GM12878 (cell line): Measurements from ENCODE around the gene ADISSP. TPM values are rescaled to one million over a fixed set of nuclear protein-coding genes. Genes with fewer than 3 reads are reported as not detected.

ENCODE experiments used
- ATAC-seq: fragments of 200-7000 bp; cut with Tn5 transposase; 3 replicates; pipeline ENCODE4 v1.9.1; 2020; ENCODE audit warnings: mild to moderate bottlenecking, moderate library complexity
- BruUV-seq: library from RNA; stranded (reverse); fragments of 400-500 nt; replicated peaks from 2 replicates; lab custom pipeline; 2021; lab: Mats Ljungman, UMichigan
- CTCF ChIA-PET: fragments of 300-600 bp; sonication (Branson Sonifier 250); formaldehyde crosslinking; extraction: SDS; loops from one replicate; lab custom pipeline; 2021; ENCODE audit warnings: inconsistent platforms; lab: Yijun Ruan, JAX
- POLR2A ChIA-PET: fragments of 350-600 bp; formaldehyde crosslinking; extraction: SDS; loops from one replicate; lab custom pipeline; 2021; ENCODE audit warnings: inconsistent platforms; lab: Charles Lee
- RAD21 ChIA-PET: fragments of 300-600 bp; sonication (Branson Sonifier 250); formaldehyde crosslinking; loops from one replicate; lab custom pipeline; 2023; ENCODE audit warnings: antibody characterized with exemption; ENCODE audit not compliant: unreplicated experiment; lab: Charles Lee
- SMC1A ChIA-PET: fragments of 300-600 bp; sonication (Branson Sonifier 250); formaldehyde crosslinking; loops from one replicate; lab custom pipeline; 2023; ENCODE audit not compliant: unreplicated experiment, uncharacterized antibody; lab: Charles Lee
- DNase-seq: peaks from one replicate; pipeline ENCODE4 v3.0.0-alpha.2; 2011; ENCODE audit warnings: low read depth, low spot score
- FAIRE-seq: peaks from 3 replicates; lab custom pipeline; 2011; peaks lifted over from hg19 to GRCh38; lab: Jason Lieb, UNC
- H2AFZ ChIP-seq: 2 replicates; pipeline ENCODE4 v1.6.0; 2011; ENCODE audit warnings: low read depth, low read length, control low read depth; ENCODE audit not compliant: control insufficient read depth
- H3K27ac ChIP-seq: 2 replicates; pipeline ENCODE4 v1.5.1; 2011; ENCODE audit warnings: control low read depth; ENCODE audit not compliant: control insufficient read depth, insufficient read depth
- H3K27me3 ChIP-seq, 2 experiments: replicated peaks in 1 of 2; 2 replicates each; pipeline versions ENCODE4 v1.6.0 to v1.6.1; 2011; ENCODE audit warnings: low read length in 1 of 2; ENCODE audit not compliant: control insufficient read depth in 2 of 2, insufficient read depth in 2 of 2
- H3K36me3 ChIP-seq, 2 experiments: 2 replicates each; pipeline ENCODE4 v1.5.1; 2011; ENCODE audit warnings: low read length in 1 of 2; ENCODE audit not compliant: control insufficient read depth in 2 of 2, insufficient read depth in 2 of 2
- H3K4me1 ChIP-seq: 2 replicates; pipeline ENCODE4 v1.6.1; 2011; ENCODE audit warnings: mild to moderate bottlenecking, low read length, moderate library complexity, mixed read lengths; ENCODE audit not compliant: control insufficient read depth, insufficient read depth
- H3K4me2 ChIP-seq: 2 replicates; pipeline ENCODE4 v1.6.0; 2011; ENCODE audit warnings: control low read depth; ENCODE audit not compliant: control insufficient read depth, insufficient read depth
- H3K4me3 ChIP-seq: fragments of 200-600 bp; sonication (generic); 2 replicates; pipeline ENCODE4 v1.5.1; 2016
- H3K79me2 ChIP-seq: 2 replicates; pipeline ENCODE4 v1.6.0; 2011; ENCODE audit warnings: low read length; ENCODE audit not compliant: control insufficient read depth, insufficient read depth
- H3K9ac ChIP-seq: 2 replicates; pipeline ENCODE4 v1.8.0; 2011; ENCODE audit warnings: low read length, control low read depth, mixed read lengths; ENCODE audit not compliant: control insufficient read depth, insufficient read depth
- H3K9me3 ChIP-seq: replicated peaks from 3 replicates; pipeline ENCODE4 v1.5.1; 2011; ENCODE audit warnings: mild to moderate bottlenecking, low read length; ENCODE audit not compliant: control insufficient read depth, insufficient read depth
- H4K20me1 ChIP-seq: 2 replicates; pipeline ENCODE4 v1.6.0; 2011; ENCODE audit not compliant: control insufficient read depth, insufficient read depth
- CBX3 ChIP-seq: fragments of 200-600 bp; sonication (generic); IDR thresholded peaks from 2 replicates; pipeline ENCODE4 v1.6.1; 2016; ENCODE audit warnings: low read depth, borderline replicate concordance
- CTCF ChIP-seq, 3 experiments: IDR thresholded peaks in 2 of 3; conservative IDR thresholded peaks in 1 of 3; 2 replicates each; pipeline ENCODE4 v1.5.1; 2011; ENCODE audit warnings: low read depth in 3 of 3, low read length in 3 of 3, mild to moderate bottlenecking in 3 of 3, control low read depth in 2 of 3, moderate library complexity in 2 of 3, inconsistent platforms in 1 of 3, mixed read lengths in 1 of 3; ENCODE audit not compliant: control insufficient read depth in 2 of 3, insufficient read depth in 1 of 3; ENCODE audit errors: extremely low read depth in 1 of 3
- E2F4 ChIP-seq: IDR thresholded peaks from 2 replicates; pipeline ENCODE4 v1.6.1; 2012; ENCODE audit warnings: low read depth, low read length, improper control_type of control experiment
- LARP7 ChIP-seq: fragments of 450-650 bp; IDR thresholded peaks from 2 replicates; pipeline ENCODE4 v1.6.1; 2017; ENCODE audit warnings: mild to moderate bottlenecking
- MLLT1 ChIP-seq: fragments of 450-650 bp; IDR thresholded peaks from 2 replicates; pipeline ENCODE4 v1.6.1; 2016; ENCODE audit warnings: mild to moderate bottlenecking
- NFIC ChIP-seq: IDR thresholded peaks from 2 replicates; pipeline ENCODE4 v1.6.1; 2012; ENCODE audit warnings: low read depth, mild to moderate bottlenecking, inconsistent platforms, low read length, moderate library complexity
- POLR2A ChIP-seq: IDR thresholded peaks from 2 replicates; pipeline ENCODE4 v1.6.1; 2011; ENCODE audit warnings: low read depth, mild to moderate bottlenecking, low read length
- SIN3A ChIP-seq: IDR thresholded peaks from 2 replicates; pipeline ENCODE4 v1.6.1; 2012; ENCODE audit warnings: low read depth, low read length, improper control_type of control experiment
- SMC3 ChIP-seq: IDR thresholded peaks from 2 replicates; pipeline ENCODE4 v1.6.1; 2011; ENCODE audit warnings: low read length, improper control_type of control experiment, borderline replicate concordance
- SRF ChIP-seq, 2 experiments: IDR thresholded peaks; 2 replicates each; pipeline ENCODE4 v1.6.1; 2011; ENCODE audit warnings: low read depth in 2 of 2, low read length in 2 of 2, mild to moderate bottlenecking in 1 of 2, moderate library complexity in 1 of 2
- YY1 ChIP-seq: IDR thresholded peaks from 2 replicates; pipeline ENCODE4 v1.6.1; 2011; ENCODE audit warnings: low read depth, mild to moderate bottlenecking, low read length
- ZNF274 ChIP-seq: IDR thresholded peaks from one replicate; pipeline ENCODE4 v1.8.0; 2011; ENCODE audit not compliant: insufficient read length, insufficient read depth
- WGBS: methylation state at CpG from one replicate; pipeline ENCODE4 v1.1.6; 2016; ENCODE audit warnings: low lambda C conversion rate; ENCODE audit not compliant: insufficient replicate concordance, insufficient coverage; ENCODE audit errors: missing lambda C conversion rate; 5-methylcytosine and 5-hydroxymethylcytosine counted together
- in situ Hi-C: fragments of 300-500 bp; cut with MboI; formaldehyde crosslinking; loops from 9 replicates; pipeline ENCODE4 v1.14.3; 2018; ENCODE audit warnings: mixed read lengths
- intact Hi-C: fragments of 100-400 bp; cut with micrococcal nuclease; formaldehyde crosslinking; loops from one replicate; pipeline ENCODE4 v1.14.2; 2022; ENCODE audit not compliant: unreplicated experiment
- polyA plus RNA-seq, 11 experiments: library from polyadenylated mRNA; depleted of rRNA in 4 of 11; unstranded in 6 of 11; stranded (reverse) in 5 of 11; fragments of >200 nt; fragmentation: Nextera tagmentation in 4 of 11; fragmentation: Illumina TruSeq in 1 of 11; extraction: Ambion mirVana in 4 of 11; extraction: Trizol in 1 of 11; gene quantifications; 1 replicate in 1 of 11; 2 replicates in 10 of 11; pipeline versions ENCODE4 v1.2.1 to v1.2.3, GENCODE V29; 2011 to 2016; ENCODE audit warnings: inconsistent platforms in 2 of 11, missing spikeins in 2 of 11, low read depth in 1 of 11
- total RNA-seq, 4 experiments: library from RNA; depleted of rRNA in 3 of 4; stranded (reverse); fragments of >200 nt in 3 of 4; fragmentation: Illumina TruSeq in 1 of 4; extraction: Trizol in 1 of 4; gene quantifications; 2 replicates each; pipeline versions ENCODE4 v1.2.1 to v1.2.3, GENCODE V29; 2013 to 2021

The ADISSP gene
- total and polyA plus RNA-seq, 10 of the 15 experiments (the other 5 are each of a cell fraction or from before 2014, with no cell fraction given), result 0.80 to 96.3 (median 38.6) TPM

GRCh38 chr20:3749689-3750531 lies 17.6 kb downstream of the ADISSP start:
- FAIRE-seq (no peak), ATAC-seq (peak; percentile 67), DNase-seq (no peak)
- POLR2A ChIA-PET, result no interaction called here
- no peak overlapping the region for H2AFZ ChIP-seq
- H3K27me3 ChIP-seq, result no peaks in the 10 kb centered on the region
- no peak overlapping the region for H3K9ac ChIP-seq
- H3K4me1 ChIP-seq, result no peaks in the 10 kb centered on the region
- 66% methylated on average over 72 of the region's 72 CpGs for WGBS
- H4K20me1 ChIP-seq, result no peaks in the 10 kb centered on the region
- H3K9me3 ChIP-seq, result no peaks in the 10 kb centered on the region
- no peak overlapping the region for H3K4me3 ChIP-seq
- SMC1A ChIA-PET, result interaction anchor here (0.8 to 0.9 kb wide), 3 partner anchors 18 to 208 kb away, joined by 3 read pairs; partner anchors contain the start of gene ADISSP
- no TSS peak for BruUV-seq
- no peaks in the 10 kb centered on the region for H3K36me3 ChIP-seq
- no peaks in the 10 kb centered on the region for H3K79me2 ChIP-seq
- RAD21 ChIA-PET, result no interaction called here
- intact Hi-C loops, result loop anchor here (2.0 kb wide), 2 partner anchors 33 to 71 kb away; partner anchors contain the start of gene AP5S1
- H3K4me2 ChIP-seq, result no peak overlapping the region
- CTCF ChIA-PET, result interaction anchor here (0.6 to 1.9 kb wide), 7 partner anchors 9 to 167 kb away, joined by 3 to 9 read pairs (median 3); partner anchors contain the start of gene ADISSP
- no peak overlapping the region for H3K27ac ChIP-seq
- peak; percentile 41; the same call in 1 of the 2 replicates for TF ChIP-seq YY1
- no peak for TF ChIP-seq E2F4
- no peak for TF ChIP-seq NFIC
- no peak for TF ChIP-seq SRF (IDR thresholded peaks at IDR 0.05; ENCODE audit: low read depth in 2 of 2, low read length in 2 of 2)
- TF ChIP-seq SMC3, result peak; percentile 21; the same call in 1 of the 2 replicates
- no peak for TF ChIP-seq CBX3
- peak; percentile 36 to 66 (median 61) for TF ChIP-seq CTCF (IDR thresholded peaks at IDR 0.05 in 2 of 3, conservative IDR thresholded peaks at IDR 0.05 in 1 of 3; ENCODE audit: control insufficient read depth in 2 of 3, extremely low read depth in 1 of 3, insufficient read depth in 1 of 3, low read depth in 3 of 3, low read length in 3 of 3)
- TF ChIP-seq ZNF274, result no peak
- peak; percentile 33; the same call in 1 of the 2 replicates for TF ChIP-seq POLR2A
- 0 out of 2 replicates have a peak, but pooled peaks have one; percentile 25 for TF ChIP-seq LARP7
- no peak for TF ChIP-seq MLLT1
- TF ChIP-seq SIN3A, result no peak
- in situ Hi-C loops, result no loop called here
